ENCODE measurements around the gene EPHA10.

DNA sequence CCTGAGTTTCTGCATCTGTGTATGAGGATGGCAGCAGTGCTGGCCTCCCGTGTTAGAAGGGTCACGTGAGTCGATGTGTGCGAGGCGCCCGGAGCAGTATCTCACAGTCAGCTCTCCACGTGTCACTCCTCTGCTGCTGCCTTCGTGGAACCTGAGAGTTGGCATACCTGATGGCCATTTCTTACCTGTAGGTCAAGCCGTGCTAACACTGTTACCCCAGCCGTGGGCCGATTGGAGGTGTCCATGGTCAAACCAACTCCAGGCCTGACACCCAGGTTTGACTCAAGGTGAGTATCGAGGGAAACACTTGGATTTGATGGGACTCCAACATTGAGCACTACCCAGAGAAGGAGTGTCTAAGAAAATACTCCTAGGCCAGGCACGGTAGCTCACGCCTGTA is 61.9 kb downstream of the EPHA10 start:
- TF ChIP-seq, protein P1, sequence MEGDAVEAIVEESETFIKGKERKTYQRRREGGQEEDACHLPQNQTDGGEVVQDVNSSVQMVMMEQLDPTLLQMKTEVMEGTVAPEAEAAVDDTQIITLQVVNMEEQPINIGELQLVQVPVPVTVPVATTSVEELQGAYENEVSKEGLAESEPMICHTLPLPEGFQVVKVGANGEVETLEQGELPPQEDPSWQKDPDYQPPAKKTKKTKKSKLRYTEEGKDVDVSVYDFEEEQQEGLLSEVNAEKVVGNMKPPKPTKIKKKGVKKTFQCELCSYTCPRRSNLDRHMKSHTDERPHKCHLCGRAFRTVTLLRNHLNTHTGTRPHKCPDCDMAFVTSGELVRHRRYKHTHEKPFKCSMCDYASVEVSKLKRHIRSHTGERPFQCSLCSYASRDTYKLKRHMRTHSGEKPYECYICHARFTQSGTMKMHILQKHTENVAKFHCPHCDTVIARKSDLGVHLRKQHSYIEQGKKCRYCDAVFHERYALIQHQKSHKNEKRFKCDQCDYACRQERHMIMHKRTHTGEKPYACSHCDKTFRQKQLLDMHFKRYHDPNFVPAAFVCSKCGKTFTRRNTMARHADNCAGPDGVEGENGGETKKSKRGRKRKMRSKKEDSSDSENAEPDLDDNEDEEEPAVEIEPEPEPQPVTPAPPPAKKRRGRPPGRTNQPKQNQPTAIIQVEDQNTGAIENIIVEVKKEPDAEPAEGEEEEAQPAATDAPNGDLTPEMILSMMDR (IDR thresholded peaks at IDR 0.05): no peak
- TF ChIP-seq POLR2A (IDR thresholded peaks at IDR 0.05; ENCODE audit: low read depth) (no peak), POLR2AphosphoS5 (IDR thresholded peaks at IDR 0.05) (no peak), EP300 (IDR thresholded peaks at IDR 0.05) (no peak)
